GM13977 (cell line): ENCODE data around the gene CTIF.

Experiments used
- DNase-seq: peaks from one replicate; pipeline ENCODE4 v3.0.0; 2012; ENCODE audit warnings: low spot score
- in situ Hi-C: fragments of 300-500 bp; cut with MboI; formaldehyde crosslinking; loops from one replicate; pipeline ENCODE4 v1.12.0; 2022; ENCODE audit warnings: low sequenced_read_pairs, low pct_unique_long_range_greater_than_20kb, mixed read lengths, inconsistent platforms; ENCODE audit not compliant: unreplicated experiment
- TF ChIP-seq, protein P1 (sequence below): IDR thresholded peaks from 2 replicates; pipeline ENCODE4 v1.5.1; 2012; ENCODE audit warnings: mild to moderate bottlenecking, control low read depth; ENCODE audit not compliant: insufficient read depth; ENCODE audit errors: extremely low read depth, missing control alignments

Gene CTIF

DNA sequence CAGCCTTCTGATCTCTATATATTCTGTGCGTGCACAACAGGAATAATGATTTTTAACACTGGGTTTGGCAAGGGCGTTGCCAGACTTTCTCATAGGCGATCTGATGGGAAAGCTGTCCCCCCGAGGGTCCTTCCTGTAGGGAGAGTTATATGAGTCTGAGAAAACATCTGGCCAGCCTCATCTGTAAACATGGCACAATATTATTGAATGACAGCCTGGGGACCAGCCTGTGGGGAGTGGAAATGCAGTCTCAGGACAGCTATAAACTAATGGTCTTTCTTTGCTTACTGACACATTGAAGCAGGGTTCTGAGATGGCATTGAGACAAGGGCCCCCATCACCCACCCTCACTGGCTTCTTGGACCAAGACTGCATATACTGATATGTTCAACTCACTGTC lies 62.5 kb downstream of the CTIF start:
- TF ChIP-seq, protein P1, sequence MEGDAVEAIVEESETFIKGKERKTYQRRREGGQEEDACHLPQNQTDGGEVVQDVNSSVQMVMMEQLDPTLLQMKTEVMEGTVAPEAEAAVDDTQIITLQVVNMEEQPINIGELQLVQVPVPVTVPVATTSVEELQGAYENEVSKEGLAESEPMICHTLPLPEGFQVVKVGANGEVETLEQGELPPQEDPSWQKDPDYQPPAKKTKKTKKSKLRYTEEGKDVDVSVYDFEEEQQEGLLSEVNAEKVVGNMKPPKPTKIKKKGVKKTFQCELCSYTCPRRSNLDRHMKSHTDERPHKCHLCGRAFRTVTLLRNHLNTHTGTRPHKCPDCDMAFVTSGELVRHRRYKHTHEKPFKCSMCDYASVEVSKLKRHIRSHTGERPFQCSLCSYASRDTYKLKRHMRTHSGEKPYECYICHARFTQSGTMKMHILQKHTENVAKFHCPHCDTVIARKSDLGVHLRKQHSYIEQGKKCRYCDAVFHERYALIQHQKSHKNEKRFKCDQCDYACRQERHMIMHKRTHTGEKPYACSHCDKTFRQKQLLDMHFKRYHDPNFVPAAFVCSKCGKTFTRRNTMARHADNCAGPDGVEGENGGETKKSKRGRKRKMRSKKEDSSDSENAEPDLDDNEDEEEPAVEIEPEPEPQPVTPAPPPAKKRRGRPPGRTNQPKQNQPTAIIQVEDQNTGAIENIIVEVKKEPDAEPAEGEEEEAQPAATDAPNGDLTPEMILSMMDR = no peak
- no peak for DNase-seq
- in situ Hi-C loops = no loop called here

DNA sequence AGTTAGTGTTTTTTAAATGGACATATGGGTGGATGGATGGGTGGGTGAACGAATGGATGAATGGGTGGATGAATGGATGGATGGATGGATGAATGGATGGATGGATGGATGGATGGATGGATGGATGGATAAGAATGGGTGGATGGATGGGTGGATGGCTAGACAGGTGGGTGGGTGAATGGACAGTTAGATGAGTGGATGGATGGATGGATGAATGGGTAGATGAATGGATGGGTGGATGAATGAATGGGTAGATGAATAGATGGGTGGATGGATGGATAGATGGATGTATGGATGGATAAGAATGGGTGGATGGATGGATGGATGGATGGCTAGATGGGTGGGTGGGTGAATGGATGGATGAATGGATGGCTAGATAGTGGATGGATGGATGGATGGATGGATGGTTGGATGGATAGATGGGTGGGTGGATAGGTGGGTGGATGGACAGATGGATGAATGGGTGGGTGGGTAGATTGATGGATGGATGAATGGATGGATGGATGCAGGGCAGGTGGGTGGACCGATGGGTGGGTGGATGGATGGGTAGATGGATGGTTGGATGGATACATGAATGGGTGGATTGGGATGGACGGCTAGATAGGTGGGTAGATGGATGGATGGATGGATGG lies 64.0 kb downstream of the CTIF start:
- TF ChIP-seq, protein P1 = no peak
- no peak for DNase-seq
- in situ Hi-C loops = no loop called here

DNA sequence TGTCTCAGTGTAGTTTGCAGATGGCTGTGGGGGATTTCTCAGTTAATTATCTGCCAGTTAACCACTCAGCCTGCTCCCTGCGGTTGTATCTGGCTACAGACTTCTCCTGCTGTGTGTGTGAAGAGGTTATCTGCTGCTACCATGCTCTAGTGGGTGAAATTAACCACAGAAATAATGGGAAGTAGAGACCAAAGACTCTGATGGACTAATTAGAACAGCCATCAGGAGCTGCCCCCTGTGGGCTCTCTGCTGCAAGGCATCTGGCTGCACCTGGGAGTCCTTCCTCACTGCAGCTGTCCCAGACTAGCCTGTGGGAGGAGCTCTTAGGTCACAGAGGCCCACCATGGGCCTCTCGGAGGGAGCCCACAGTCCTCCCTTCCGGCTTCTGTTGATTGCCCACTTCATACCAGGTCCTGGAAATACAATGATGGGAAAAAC lies 66.6 kb downstream of the CTIF start:
- TF ChIP-seq, protein P1 = peak; percentile 44
- in situ Hi-C loops = no loop called here
- no peak for DNase-seq

DNA sequence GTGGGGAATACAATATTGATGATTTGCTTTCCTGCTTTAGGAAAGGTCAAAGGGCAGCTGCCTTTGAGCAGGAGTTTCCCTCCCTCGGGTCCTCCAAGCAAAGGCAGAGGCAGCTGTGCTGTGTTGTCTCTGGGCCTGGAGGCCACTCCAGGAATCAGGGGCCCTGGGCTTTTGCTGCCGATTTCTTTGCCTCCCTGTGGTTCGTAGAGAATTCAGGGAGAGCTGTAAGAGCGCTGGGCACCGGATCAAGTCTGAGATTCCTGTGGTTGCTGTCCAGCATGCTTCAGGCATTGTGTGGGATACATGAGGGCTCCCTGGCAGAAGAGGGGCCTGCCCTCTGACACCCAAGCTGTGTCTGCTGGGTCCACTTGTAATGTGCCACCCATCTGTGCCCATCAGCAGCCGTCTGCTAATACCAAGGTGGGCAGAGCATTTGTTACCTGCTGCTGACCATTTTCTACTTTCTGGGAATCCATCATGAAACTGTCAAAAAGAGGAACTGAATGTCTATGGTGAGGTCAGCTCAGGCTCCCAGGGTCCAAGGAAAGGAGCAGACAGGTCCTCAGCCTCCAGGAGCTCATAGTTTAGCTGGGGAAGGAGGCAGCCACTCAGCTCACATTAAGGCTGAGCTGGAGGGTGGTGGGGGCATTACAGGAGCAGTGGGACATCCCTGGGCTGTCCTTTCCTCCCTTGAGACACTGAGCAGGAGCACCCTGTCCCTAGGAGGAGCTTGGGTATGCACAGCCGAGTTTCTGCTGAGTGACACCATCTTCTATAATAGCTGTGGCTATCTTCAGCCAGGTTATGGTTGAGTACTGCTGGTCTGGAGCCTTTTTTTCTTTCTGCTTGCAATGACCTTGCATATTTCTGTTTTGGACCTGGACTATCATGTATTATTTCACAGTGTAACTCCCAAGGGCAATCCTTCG lies 68.5 kb downstream of the CTIF start:
- TF ChIP-seq, protein P1 = no peak
- no peak for DNase-seq
- in situ Hi-C loops = no loop called here

DNA sequence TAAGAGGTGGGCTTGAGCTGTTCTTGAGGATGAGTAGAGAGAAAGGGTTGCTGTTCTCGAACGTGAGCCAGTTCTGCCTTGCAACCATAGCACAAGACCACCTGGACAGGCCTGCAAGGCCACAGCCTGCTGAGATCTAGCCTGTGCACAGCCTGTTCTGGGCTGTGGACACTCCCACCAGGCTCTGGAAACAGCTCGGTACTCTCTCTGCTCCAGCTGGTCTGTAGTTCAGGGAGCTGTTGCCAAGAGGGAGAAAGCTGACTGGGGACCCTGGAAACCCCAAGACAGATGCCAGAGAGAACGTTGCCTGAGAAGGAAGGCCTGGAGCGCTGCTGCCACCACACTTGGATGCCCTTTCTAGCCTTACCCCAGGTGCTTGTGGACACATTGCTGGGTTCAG lies 69.8 kb downstream of the CTIF start:
- TF ChIP-seq, protein P1 = no peak
- in situ Hi-C loops = no loop called here
- no peak for DNase-seq

DNA sequence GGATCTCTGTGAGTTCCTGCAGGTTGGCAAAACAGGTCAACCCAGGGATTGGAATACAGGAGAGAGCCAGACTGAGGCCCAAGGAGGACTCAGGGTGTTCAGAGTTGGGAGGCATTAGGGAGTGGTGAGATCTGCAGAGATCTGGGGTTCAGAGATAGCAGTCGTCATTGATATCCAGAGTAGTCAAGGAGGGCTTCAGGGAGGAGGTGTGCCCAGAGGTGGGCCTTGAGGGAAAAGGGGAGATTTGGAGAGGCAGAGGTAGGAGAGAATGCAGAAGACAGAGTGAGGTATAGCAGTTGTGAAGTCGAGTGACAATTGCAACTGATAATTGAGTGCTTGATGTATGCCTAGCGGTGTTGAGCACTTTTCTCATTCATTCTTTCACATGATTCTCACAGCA lies 70.3 kb downstream of the CTIF start:
- in situ Hi-C loops = no loop called here
- TF ChIP-seq, protein P1 = no peak
- no peak for DNase-seq
